IMR-90 (cell line): ENCODE measurements around the gene FBXW7. TPM values are rescaled to one million over a fixed set of nuclear protein-coding genes. Genes with fewer than 3 reads are reported as not detected.

ENCODE experiments used
- ATAC-seq: fragments of 200-7000 bp; cut with Tn5 transposase; 2 replicates; pipeline ENCODE4 v1.9.1; 2020; ENCODE audit warnings: low read depth, mild to moderate bottlenecking, moderate library complexity
- BruUV-seq: library from RNA; stranded (reverse); fragments of 400-500 nt; replicated peaks from 2 replicates; lab custom pipeline; 2021; lab: Mats Ljungman, UMichigan
- CTCF ChIA-PET: fragments of 300-600 bp; formaldehyde crosslinking; extraction: SDS; loops from one replicate; lab custom pipeline; 2021; ENCODE audit warnings: antibody characterized with exemption; lab: Yijun Ruan, JAX
- POLR2A ChIA-PET: fragments of 300-600 bp; sonication (Branson Sonifier 250); formaldehyde crosslinking; loops from one replicate; lab custom pipeline; 2022; ENCODE audit warnings: antibody characterized with exemption; ENCODE audit not compliant: unreplicated experiment; lab: Charles Lee
- DNase-seq: peaks from one replicate; pipeline ENCODE4 v3.0.0; 2013
- H2AFZ ChIP-seq: replicated peaks from 2 replicates; pipeline ENCODE3; 2013; ENCODE audit warnings: low read length, mild to moderate bottlenecking; ENCODE audit not compliant: poor library complexity
- H2AK5ac ChIP-seq: 2 replicates; pipeline ENCODE4 v1.6.1; 2013; ENCODE audit warnings: low read depth, low read length, inconsistent platforms
- H2AK9ac ChIP-seq: replicated peaks from 2 replicates; pipeline ENCODE3; 2013; ENCODE audit warnings: mild to moderate bottlenecking, low read depth, low read length, moderate library complexity; ENCODE audit not compliant: poor library complexity
- H2BK120ac ChIP-seq: 2 replicates; pipeline ENCODE4 v1.6.1; 2013; ENCODE audit warnings: low read depth, low read length, inconsistent platforms
- H2BK15ac ChIP-seq: 3 replicates; pipeline ENCODE4 v1.6.1; 2013; ENCODE audit warnings: low read depth, low read length, inconsistent platforms
- H2BK20ac ChIP-seq: 2 replicates; pipeline ENCODE4 v1.6.1; 2013; ENCODE audit warnings: low read depth, mild to moderate bottlenecking, inconsistent platforms, low read length, moderate library complexity
- H2BK5ac ChIP-seq: 2 replicates; pipeline ENCODE4 v1.6.1; 2013; ENCODE audit warnings: mild to moderate bottlenecking, low read depth, low read length, inconsistent platforms; ENCODE audit not compliant: poor library complexity, severe bottlenecking
- H3K14ac ChIP-seq: replicated peaks from 2 replicates; pipeline ENCODE4 v1.6.1; 2013; ENCODE audit warnings: low read depth, low read length, inconsistent platforms
- H3K18ac ChIP-seq: 2 replicates; pipeline ENCODE4 v1.6.1; 2013; ENCODE audit warnings: low read depth, low read length, control low read depth
- H3K23ac ChIP-seq: 2 replicates; pipeline ENCODE4 v1.6.1; 2013; ENCODE audit warnings: low read depth, low read length, inconsistent platforms
- H3K27ac ChIP-seq: 2 replicates; pipeline ENCODE4 v1.5.1; 2013; ENCODE audit warnings: mild to moderate bottlenecking, control low read depth, low read length; ENCODE audit not compliant: insufficient read depth
- H3K27me3 ChIP-seq: 2 replicates; pipeline ENCODE4 v1.6.1; 2013; ENCODE audit warnings: low read length; ENCODE audit not compliant: control insufficient read depth, insufficient read depth
- H3K36me3 ChIP-seq: 2 replicates; pipeline ENCODE4 v1.6.1; 2013; ENCODE audit warnings: low read length, mixed read lengths; ENCODE audit not compliant: control insufficient read depth, insufficient read depth
- H3K4ac ChIP-seq: 2 replicates; pipeline ENCODE4 v1.6.1; 2013; ENCODE audit warnings: low read depth, low read length, inconsistent platforms
- H3K4me1 ChIP-seq: 2 replicates; pipeline ENCODE4 v1.6.1; 2013; ENCODE audit warnings: low read length, mixed read lengths; ENCODE audit not compliant: control insufficient read depth, insufficient read depth
- H3K4me2 ChIP-seq: 2 replicates; pipeline ENCODE4 v1.6.1; 2013; ENCODE audit warnings: low read depth, mild to moderate bottlenecking, control low read depth, low read length, moderate library complexity
- H3K4me3 ChIP-seq: 2 replicates; pipeline ENCODE4 v1.5.1; 2013; ENCODE audit warnings: low read depth, mild to moderate bottlenecking, control low read depth, low read length, moderate library complexity; ENCODE audit not compliant: insufficient read depth
- H3K56ac ChIP-seq: 2 replicates; pipeline ENCODE4 v1.6.1; 2013; ENCODE audit warnings: low read length, inconsistent platforms; ENCODE audit not compliant: insufficient read depth; ENCODE audit errors: extremely low read depth
- H3K79me1 ChIP-seq, 2 experiments: 2 replicates each; pipeline ENCODE4 v1.6.1; 2013; ENCODE audit warnings: low read length in 2 of 2, inconsistent platforms in 1 of 2, low read depth in 1 of 2
- H3K9ac ChIP-seq: 2 replicates; pipeline ENCODE4 v1.6.1; 2013; ENCODE audit warnings: low read depth, low read length, control low read depth
- H3K9me1 ChIP-seq: 2 replicates; pipeline ENCODE4 v1.6.1; 2013; ENCODE audit warnings: low read length, inconsistent platforms; ENCODE audit not compliant: insufficient read depth
- H3K9me3 ChIP-seq: 2 replicates; pipeline ENCODE4 v1.6.1; 2013; ENCODE audit warnings: low read length; ENCODE audit not compliant: control insufficient read depth, insufficient read depth
- H4K20me1 ChIP-seq: 2 replicates; pipeline ENCODE4 v1.6.1; 2013; ENCODE audit warnings: low read length, inconsistent platforms; ENCODE audit not compliant: insufficient read depth
- H4K5ac ChIP-seq: 2 replicates; pipeline ENCODE4 v1.6.1; 2013; ENCODE audit warnings: mild to moderate bottlenecking, low read depth, low read length, control low read depth
- H4K8ac ChIP-seq, 2 experiments: 2 replicates each; pipeline ENCODE4 v1.6.1; 2013; ENCODE audit warnings: low read depth in 2 of 2, low read length in 2 of 2, control low read depth in 1 of 2, inconsistent platforms in 1 of 2
- H4K91ac ChIP-seq: 2 replicates; pipeline ENCODE4 v1.6.1; 2013; ENCODE audit warnings: low read depth, low read length, inconsistent platforms; ENCODE audit not compliant: insufficient read depth
- BHLHE40 ChIP-seq: fragments of 150-350 bp; IDR thresholded peaks from 2 replicates; pipeline ENCODE4 v1.6.1; 2016; ENCODE audit warnings: mild to moderate bottlenecking, low read depth, low read length
- CEBPB ChIP-seq: IDR thresholded peaks from 2 replicates; pipeline ENCODE4 v1.6.1; 2012; ENCODE audit warnings: low read depth, low read length, improper control_type of control experiment
- CHD1 ChIP-seq: IDR thresholded peaks from 2 replicates; pipeline ENCODE4 v1.6.1; 2012; ENCODE audit warnings: low read depth, low read length, improper control_type of control experiment
- CTCF ChIP-seq: conservative IDR thresholded peaks from 2 replicates; pipeline ENCODE4 v1.5.1; 2012; ENCODE audit warnings: mild to moderate bottlenecking, low read depth, low read length, improper control_type of control experiment
- ELK1 ChIP-seq: fragments of 150-350 bp; IDR thresholded peaks from 2 replicates; pipeline ENCODE4 v1.6.1; 2016; ENCODE audit warnings: low read depth, mild to moderate bottlenecking, low read length, moderate library complexity, borderline replicate concordance
- FOS ChIP-seq: fragments of 150-350 bp; IDR thresholded peaks from 2 replicates; pipeline ENCODE4 v1.6.1; 2016; ENCODE audit warnings: low read depth, low read length
- MAZ ChIP-seq: IDR thresholded peaks from 2 replicates; pipeline ENCODE4 v1.6.1; 2012; ENCODE audit warnings: low read depth, mild to moderate bottlenecking, low read length, improper control_type of control experiment, moderate library complexity, borderline replicate concordance
- MXI1 ChIP-seq: IDR thresholded peaks from 2 replicates; pipeline ENCODE4 v1.6.1; 2012; ENCODE audit warnings: low read depth, mild to moderate bottlenecking, low read length, moderate library complexity, borderline replicate concordance
- NFE2L2 ChIP-seq: fragments of 150-350 bp; IDR thresholded peaks from 2 replicates; pipeline ENCODE4 v1.6.1; 2016; ENCODE audit warnings: low read depth, mild to moderate bottlenecking, low read length
- POLR2A ChIP-seq: IDR thresholded peaks from 2 replicates; pipeline ENCODE4 v1.6.1; 2012; ENCODE audit warnings: mild to moderate bottlenecking, low read depth, low read length
- RAD21 ChIP-seq: IDR thresholded peaks from 2 replicates; pipeline ENCODE4 v1.6.1; 2012; ENCODE audit warnings: low read length, improper control_type of control experiment
- RCOR1 ChIP-seq: IDR thresholded peaks from 2 replicates; pipeline ENCODE4 v1.6.1; 2012; ENCODE audit warnings: mild to moderate bottlenecking, low read length, improper control_type of control experiment; ENCODE audit not compliant: insufficient replicate concordance
- whole genome bisulfite sequencing, 2 experiments: methylation state at CpG; one replicate each; pipeline versions ENCODE4 v1.1.5 to v1.1.7; 2013; ENCODE audit warnings: missing lambda C conversion rate in 2 of 2; ENCODE audit not compliant: insufficient read length in 1 of 2; ENCODE audit errors: extremely low coverage in 2 of 2; 5-methylcytosine and 5-hydroxymethylcytosine counted together
- dilution Hi-C: fragments of 300-500 bp; cut with HindIII; formaldehyde crosslinking; loops from one replicate; pipeline ENCODE4 v1.14.3; 2018; ENCODE audit warnings: low sequenced_read_pairs; ENCODE audit not compliant: unreplicated experiment
- in situ Hi-C: fragments of 300-500 bp; cut with MboI; formaldehyde crosslinking; loops from 3 replicates; pipeline ENCODE4 v1.14.3; 2019; ENCODE audit warnings: low sequenced_read_pairs, inconsistent platforms, mixed read lengths
- intact Hi-C: fragments of 100-400 bp; cut with micrococcal nuclease; formaldehyde crosslinking; loops from 2 replicates; pipeline ENCODE4 v1.10.0; 2022
- polyA plus RNA-seq, 3 experiments: library from polyadenylated mRNA; depleted of rRNA; stranded (reverse); fragments of >200 nt; gene quantifications; 2 replicates each; pipeline ENCODE4 v1.2.3, GENCODE V29; 2012; ENCODE audit warnings: low replicate concordance in 1 of 3
- total RNA-seq: library from RNA; depleted of rRNA; stranded (reverse); fragments of >200 nt; gene quantifications from 2 replicates; pipeline ENCODE4 v1.2.3, GENCODE V29; 2012
- TF ChIP-seq, protein P1 (sequence below): fragments of 150-350 bp; IDR thresholded peaks from 2 replicates; pipeline ENCODE4 v1.6.1; 2017; ENCODE audit warnings: mild to moderate bottlenecking, antibody characterized with exemption, low read length, low read depth

FBXW7 gene
- total and polyA plus RNA-seq, 2 of the 4 experiments (the other 2 are of a cell fraction): 7.2 to 27.4 TPM

GRCh38 chr4:152459326-152459725 is 76.6 kb downstream of the FBXW7 start:
- no peaks in the 10 kb centered on the region for H3K36me3 ChIP-seq
- no CpG with 5 or more reads among the region's 1 CpG for WGBS, 2 experiments
- H4K8ac ChIP-seq: no peak overlapping the region
- no peaks in the 10 kb centered on the region for H3K27me3 ChIP-seq
- H3K79me1 ChIP-seq: peaks cover 20 to 37% of the 10 kb centered on the region in 2 experiments
- H2BK120ac ChIP-seq: no peak overlapping the region
- peak overlapping the region; percentile 28 for H2BK5ac ChIP-seq
- no peak overlapping the region for H3K4ac ChIP-seq
- no peak overlapping the region for H3K18ac ChIP-seq
- H4K91ac ChIP-seq: no peak overlapping the region
- dilution Hi-C loops: no loop called here
- H3K9me1 ChIP-seq: no peaks in the 10 kb centered on the region
- peaks cover 9% of the 10 kb centered on the region for H3K4me1 ChIP-seq
- in situ Hi-C loops: no loop called here
- H3K56ac ChIP-seq: no peak overlapping the region
- intact Hi-C loops: no loop called here
- no peaks in the 10 kb centered on the region for H3K9me3 ChIP-seq
- no peak for ATAC-seq
- TF ChIP-seq CTCF (no peak), ELK1 (no peak), POLR2A (no peak), FOS (no peak), MXI1 (no peak), RAD21 (no peak), BHLHE40 (no peak), CEBPB (no peak), NFE2L2 (no peak), CHD1 (no peak), RCOR1 (no peak), MAZ (no peak)
- TF ChIP-seq, protein P1, sequence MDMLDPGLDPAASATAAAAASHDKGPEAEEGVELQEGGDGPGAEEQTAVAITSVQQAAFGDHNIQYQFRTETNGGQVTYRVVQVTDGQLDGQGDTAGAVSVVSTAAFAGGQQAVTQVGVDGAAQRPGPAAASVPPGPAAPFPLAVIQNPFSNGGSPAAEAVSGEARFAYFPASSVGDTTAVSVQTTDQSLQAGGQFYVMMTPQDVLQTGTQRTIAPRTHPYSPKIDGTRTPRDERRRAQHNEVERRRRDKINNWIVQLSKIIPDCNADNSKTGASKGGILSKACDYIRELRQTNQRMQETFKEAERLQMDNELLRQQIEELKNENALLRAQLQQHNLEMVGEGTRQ: no peak
- H3K14ac ChIP-seq: no peak overlapping the region
- H2AK5ac ChIP-seq: no peak overlapping the region
- H2BK15ac ChIP-seq: no peak overlapping the region
- H3K9ac ChIP-seq: no peak overlapping the region
- no peak overlapping the region for H2AK9ac ChIP-seq
- ChIA-PET POLR2A (no interaction called here), CTCF (interaction anchor here (1.5 kb wide), 1 partner anchor 10 kb away, joined by 3 read pairs; no protein-coding TSS in a partner anchor)
- H2AFZ ChIP-seq: no peak overlapping the region
- no peak overlapping the region for H3K4me2 ChIP-seq
- DNase-seq: no peak
- no peak overlapping the region for H3K27ac ChIP-seq
- H3K4me3 ChIP-seq: no peak overlapping the region
- BruUV-seq: no TSS peak
- no peak overlapping the region for H4K5ac ChIP-seq
- H4K20me1 ChIP-seq: no peaks in the 10 kb centered on the region
- no peak overlapping the region for H3K23ac ChIP-seq
- peak overlapping the region; percentile 31 for H2BK20ac ChIP-seq
